Stimulated activated CD8-positive, alpha-beta memory T cell treated with anti-CD3 and anti-CD28 coated beads, Interleukin-7, amount 100 ng/mL, for 48 hours (primary cell): ENCODE results near the gene CADPS2.
"Not testable (repeated sequence)": the region's sequence is repeated elsewhere in the genome, so short reads cannot be mapped to it uniquely, and the experiment has no call there.

Experiments used
- DNase-seq, 2 donors: peaks; one replicate each; pipeline ENCODE4 v3.0.0-alpha.2; 2020; ENCODE audit warnings: low read depth in 1 of 2; ENCODE audit errors: extremely low read depth in 1 of 2

Gene CADPS2

DNA sequence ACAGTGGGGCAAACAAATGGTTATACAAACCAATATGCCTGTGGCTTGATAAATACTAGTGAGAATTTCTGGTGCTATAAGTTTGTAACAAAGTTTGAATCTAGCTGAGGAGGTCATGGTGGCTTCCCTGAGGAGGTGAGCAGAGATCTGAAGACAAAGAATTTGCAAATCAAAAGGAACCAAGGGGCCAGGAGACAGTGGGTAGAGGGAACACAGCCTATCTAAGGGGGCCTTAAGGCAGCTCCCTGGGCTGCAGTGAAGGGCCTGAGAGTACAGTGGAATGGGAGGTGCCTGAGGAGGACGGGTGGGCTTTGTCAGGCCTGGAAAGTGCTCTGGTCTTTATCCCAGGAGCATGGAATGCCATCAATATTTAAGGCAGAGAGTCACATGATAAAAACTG, 209.1 kb downstream of the CADPS2 start:
- DNase-seq = no peak

DNA sequence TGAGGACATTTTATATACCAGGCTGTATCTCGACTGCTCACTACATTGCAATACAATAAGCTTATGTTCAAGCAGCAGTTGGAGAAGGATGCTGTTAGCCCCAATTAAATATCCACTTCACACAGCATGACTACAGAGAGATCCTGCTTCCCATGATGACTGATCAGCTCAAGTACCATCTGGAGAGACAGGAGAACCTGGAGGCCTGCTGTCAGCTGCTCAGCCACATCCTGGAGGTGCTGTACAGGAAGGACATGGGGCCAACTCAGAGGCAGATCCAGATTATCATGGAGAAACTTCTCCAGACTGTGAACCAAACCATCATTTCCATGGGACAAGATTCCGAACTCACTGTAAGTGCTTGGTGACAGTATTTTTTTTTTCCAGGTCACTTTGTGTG, 209.8 kb downstream of the CADPS2 start:
- DNase-seq = no peak

DNA sequence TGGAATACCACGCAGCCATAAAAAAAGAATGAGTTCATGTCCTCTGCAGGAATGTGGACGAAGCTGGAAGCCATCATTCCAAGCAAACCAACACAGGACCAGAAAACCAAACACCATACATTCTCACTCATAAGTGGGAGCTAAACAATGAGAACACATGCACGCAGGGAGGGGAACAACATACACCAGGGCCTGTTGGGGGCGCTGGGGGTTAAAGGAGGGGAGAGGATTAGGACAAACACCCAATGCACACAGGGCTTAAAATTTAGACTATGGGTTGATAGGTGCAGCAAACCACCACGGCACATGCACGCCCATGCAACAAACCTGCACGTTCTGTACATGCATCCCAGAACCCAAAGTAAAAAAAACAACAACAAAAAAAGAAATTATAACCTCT, 210.6 kb downstream of the CADPS2 start:
- DNase-seq = no peak

DNA sequence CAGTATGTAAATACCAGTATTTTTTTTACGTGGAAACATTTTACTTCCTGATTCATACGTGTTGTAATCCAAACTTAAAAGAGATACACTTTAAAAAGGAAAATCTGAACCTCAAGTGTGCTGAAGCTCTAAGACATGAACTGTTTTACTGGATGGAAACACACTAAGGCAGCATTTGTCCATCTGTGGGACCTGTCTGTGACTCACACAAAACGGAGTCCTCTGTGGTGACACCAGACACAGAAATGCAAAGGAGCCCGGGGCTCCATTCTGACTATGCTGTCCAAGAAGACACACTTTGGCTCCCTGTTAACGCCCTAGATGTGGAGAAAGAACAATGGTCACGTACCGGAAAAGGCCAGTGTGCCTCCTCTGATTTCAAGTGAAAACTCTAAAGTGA, 211.2 kb downstream of the CADPS2 start:
- no peak for DNase-seq

DNA sequence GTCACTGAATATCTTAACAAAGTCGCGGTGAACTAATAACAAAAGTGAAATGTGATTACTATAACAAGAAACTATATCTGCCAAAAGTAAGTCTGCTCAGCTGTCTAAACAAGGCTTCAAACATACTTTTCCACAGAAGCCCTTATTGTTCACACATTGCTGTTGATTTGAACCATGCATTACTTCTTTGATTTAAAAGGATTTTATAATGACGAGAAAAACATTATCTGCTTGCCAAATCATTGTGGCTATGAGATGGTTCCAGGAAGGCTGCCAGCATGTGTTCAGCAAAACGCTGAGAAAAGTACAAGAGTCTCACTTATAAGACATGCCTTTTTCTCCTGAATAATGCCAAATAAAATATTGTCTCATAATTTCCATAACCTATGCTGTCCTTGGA, 211.8 kb downstream of the CADPS2 start:
- DNase-seq = no peak

DNA sequence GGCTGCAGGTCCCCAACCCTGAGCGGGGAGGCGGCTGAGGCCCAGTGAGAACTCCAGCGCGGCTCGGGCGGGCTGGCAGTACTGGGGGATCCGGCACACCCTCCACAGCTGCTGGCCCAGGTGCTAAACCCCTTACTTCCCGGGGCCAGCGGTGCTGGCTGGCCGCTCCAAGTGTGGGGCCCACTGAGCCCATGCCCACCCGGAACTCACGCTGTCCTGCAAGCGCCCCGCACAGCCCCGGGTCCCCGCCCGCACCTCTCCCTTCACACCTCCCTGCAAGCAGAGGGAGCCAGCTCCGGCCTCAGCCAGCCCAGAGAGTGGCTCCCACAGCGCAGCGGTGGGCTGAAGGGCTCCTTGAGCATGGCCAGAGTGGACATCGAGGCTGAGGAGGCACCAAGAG, 212.3 kb downstream of the CADPS2 start:
- DNase-seq = no peak

DNA sequence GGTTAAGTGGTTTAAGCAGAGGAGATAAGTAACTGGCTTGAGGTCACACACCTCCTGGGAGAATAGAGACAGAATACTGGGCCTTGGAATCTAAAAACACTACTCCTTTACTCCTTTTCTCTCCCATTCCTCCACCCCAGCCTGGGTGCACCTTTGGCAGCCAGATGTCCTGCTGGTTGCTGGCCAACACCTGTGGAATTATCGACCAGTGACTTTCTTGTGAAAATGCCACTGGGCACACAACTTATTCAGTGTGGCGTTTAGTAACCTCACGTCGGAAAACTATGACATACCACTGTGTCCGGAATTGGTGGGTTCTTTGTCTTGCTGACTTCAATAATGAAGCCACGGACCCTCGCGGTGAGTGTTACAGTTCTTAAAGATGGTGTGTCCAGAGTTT, 213.7 kb downstream of the CADPS2 start:
- DNase-seq = no peak

DNA sequence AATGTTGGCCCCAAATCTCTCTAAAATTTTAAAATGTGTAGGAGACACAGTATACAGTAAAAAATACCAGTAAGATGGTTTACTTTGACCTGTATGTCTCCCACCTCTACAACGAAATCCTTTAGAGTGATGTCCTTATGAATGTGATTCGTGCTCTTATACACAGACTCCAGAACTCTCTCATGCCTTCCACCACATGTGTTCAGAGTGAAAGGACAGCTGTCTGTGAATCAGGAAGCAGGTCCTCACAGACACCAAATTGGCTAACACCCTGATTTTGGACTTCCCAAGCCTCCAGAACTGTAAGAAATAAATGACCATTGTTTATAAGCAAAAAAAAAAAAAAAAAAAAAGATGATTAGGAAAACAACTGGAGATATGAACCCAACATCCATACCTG, 222.5 kb downstream of the CADPS2 start:
- no peak for DNase-seq

DNA sequence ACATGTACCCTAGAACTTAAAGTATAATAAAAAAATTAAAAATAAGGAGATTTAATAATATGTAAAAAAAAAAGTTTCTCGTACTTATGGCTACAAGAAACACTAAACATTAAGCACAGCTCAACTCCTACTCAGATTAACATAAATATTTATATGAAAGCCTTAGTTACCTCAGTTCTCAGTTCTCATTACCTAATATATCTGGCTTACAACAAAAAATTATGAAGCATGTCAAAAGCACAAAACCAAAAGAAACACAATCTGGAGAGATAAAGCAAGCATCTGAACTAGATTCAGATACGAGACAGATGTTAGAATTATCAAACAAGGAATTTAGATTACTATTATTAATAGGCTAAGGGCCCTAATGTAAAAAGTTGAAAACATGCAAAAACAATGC, 227.4 kb downstream of the CADPS2 start:
- DNase-seq = no peak

DNA sequence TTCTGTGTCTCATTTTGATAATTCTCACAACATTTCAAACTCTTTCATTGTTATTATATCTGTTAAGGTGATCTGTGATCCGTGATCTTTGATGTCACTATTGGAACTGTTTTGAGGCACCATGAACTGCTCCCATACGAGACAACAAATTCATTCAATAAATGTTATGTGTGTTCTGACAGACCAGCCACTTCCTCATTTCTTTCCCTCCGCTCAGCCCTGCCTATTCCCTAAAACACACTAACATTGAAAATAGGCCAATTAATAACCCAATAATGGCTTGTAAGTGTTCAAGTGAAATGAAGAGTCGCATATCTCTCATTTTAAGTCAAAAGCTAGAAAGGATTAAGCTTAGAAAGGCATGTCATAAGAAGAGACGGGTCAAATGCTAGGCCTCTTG, 232.6 kb downstream of the CADPS2 start:
- DNase-seq = no peak

DNA sequence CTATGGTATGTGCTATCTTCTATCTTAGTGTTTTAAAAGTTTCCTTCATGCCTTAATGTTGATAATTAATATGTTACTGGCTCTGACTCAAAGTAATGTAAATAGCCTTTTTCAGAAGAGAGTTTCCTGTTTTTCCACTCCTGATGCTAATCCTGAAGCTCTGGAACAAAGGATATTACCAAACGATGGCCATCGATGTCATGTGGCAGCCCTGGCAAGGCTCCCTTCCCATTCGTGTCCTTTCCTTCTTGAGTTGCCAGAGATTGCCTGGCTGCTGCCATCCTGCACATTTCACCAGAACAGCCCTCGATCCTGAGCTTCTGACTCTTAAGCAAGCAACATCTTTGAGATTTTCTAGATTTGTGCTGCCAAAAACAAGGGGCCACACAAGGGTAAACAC, 233.4 kb downstream of the CADPS2 start:
- no peak for DNase-seq

DNA sequence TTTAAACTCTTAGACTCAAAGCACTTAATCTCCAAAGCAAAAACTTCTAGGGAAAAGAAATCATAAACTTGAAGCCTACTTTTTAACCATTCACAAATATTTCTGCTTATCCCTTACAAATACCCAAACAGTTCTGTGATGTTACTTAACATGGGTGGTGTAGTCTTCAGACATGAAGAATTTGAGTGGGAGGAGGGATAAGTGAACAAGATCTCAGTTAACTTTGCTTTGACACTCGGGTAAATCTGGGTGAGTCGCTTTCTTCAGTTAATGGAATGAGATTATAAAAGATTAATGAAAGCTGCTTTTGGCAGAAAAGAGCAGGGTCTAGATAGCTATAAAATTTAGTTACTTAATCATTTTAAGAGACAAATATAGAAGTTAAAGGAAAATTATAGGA, 234.8 kb downstream of the CADPS2 start:
- no peak for DNase-seq

DNA sequence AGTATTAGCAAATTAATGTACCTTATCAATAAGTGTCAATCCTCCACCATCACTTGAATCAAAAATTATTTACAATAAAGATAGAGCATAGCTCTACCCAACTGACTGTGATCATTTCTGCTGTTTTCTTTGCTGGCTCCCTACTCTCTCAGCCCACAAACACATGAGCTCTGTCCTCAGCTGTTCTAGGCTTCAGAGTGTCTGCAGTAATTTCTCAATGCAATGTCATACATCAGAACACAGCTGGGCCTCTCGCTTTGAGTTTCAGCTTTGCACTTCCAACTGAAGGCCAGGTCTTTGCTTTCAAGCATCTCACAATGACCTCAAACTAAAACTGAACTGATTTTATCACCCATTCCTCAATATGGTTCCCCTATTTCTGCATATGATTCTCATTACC, 243.0 kb downstream of the CADPS2 start:
- no peak for DNase-seq

DNA sequence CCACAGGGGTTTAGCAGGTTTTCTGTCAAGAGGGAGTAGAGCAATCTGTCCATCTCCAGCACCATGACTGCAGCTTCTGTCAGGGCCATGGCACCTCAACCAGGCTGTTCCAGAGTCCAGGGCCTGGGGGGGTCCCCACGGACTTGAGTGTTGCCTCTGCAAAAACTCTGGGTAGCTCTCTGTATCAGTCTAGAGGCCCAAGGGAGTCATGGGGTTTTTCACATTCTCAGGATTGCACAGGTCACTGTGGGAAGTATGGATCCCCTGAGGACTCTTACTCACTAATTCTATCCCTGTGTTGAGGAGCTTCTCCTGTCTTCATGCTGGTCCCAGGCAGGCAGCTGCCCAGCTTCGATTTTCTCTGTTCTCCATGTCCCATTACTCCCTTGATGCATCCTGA, 247.8 kb downstream of the CADPS2 start:
- no peak for DNase-seq

DNA sequence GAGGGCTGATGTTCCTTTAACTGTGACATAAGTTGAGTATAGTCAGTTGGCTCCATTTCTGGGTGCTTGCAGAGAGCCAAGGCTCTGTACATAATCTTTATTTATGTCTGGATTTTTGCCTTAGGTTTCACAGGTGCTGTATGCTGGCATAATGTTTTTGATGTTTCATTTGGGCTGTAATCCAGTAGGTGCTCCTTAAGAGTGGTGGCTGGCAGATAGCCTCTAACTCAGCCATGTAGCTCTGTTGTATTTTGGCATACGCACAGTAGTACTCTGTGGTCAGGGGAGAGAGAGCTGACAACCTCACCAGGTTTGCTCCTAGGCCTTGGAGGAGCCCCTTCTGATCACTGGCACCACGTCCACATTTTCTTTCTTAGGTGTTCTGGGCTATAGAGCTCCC, 248.5 kb downstream of the CADPS2 start:
- no peak for DNase-seq

DNA sequence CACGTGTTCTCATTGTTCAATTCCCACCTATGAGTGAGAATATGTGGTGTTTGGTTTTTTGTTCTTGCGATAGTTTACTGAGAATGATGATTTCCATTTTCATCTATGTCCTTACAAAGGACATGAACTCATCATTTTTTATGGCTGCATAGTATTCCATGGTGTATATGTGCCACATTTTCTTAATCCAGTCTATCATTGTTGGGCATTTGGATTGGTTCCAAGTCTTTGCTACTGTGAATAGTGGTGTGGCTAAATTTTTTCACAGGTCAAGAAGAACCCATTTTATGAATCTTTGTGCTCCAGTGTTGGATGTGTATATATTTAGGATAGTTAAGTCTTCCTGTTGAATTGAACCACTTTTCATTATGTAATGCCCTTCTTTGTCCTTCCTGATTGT, 250.8 kb downstream of the CADPS2 start:
- not testable (repeated sequence) for DNase-seq

DNA sequence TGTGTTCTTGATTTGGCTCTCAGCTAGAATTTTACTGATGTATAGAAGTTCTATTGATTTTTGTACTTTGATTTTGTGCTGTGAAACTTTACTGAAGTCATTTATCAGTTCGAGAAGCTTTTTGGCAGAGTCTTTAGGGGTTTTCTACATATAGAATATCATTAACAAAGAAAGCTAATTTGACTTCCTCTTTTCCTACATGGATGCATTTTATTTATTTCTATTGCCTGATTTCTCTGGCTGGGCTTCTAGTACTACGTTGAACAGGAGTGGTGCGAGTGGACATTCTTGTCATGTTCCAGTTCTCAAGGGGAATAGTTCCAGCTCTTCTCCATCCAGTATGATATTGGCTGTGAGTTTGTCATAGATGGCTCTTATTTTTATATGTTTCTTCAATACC, 252.8 kb downstream of the CADPS2 start:
- no peak for DNase-seq

DNA sequence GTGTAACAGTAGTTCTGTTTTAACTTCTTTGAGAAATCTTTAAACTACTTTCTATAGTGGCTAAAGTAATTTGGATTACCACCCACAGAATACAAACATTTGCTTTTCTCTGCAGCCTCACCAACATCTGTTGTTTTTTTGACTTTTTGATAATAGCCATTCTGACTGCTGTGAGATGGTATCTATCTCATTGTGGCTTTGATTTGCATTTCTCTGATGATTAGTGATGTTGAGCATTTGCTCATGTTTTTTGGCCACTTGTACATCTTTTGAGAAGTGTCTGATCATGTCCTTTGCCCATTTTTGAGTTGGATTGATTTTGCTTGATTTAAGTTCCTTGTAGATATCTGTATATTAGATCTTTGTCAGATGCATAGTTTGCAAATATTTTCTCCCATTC, 254.0 kb downstream of the CADPS2 start:
- DNase-seq = no peak

DNA sequence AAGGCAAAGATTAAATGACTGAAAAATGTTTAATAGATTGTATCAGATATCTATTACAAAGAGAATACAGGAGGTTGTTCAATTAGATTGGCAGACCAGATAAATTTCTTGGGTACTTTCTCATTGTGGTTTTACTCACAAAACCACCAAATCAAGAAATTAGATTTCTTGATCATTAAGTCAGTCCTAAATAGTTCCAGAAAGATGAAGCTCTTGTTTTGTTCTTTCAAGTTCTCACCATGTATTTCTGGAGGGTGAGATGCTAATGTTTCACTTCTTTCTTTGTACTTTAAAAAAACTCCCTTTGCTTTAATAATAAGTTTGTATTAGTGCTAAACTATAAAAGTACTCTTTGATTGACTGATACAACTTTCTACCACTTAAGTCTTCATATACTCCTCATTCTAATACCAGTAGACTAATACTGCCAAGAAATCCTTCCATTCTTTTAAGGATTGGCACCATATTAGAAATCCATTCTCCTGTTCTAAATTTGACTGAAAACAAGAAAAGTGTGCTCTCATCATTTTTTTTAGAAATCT, 256.8 kb downstream of the CADPS2 start:
- no peak for DNase-seq

DNA sequence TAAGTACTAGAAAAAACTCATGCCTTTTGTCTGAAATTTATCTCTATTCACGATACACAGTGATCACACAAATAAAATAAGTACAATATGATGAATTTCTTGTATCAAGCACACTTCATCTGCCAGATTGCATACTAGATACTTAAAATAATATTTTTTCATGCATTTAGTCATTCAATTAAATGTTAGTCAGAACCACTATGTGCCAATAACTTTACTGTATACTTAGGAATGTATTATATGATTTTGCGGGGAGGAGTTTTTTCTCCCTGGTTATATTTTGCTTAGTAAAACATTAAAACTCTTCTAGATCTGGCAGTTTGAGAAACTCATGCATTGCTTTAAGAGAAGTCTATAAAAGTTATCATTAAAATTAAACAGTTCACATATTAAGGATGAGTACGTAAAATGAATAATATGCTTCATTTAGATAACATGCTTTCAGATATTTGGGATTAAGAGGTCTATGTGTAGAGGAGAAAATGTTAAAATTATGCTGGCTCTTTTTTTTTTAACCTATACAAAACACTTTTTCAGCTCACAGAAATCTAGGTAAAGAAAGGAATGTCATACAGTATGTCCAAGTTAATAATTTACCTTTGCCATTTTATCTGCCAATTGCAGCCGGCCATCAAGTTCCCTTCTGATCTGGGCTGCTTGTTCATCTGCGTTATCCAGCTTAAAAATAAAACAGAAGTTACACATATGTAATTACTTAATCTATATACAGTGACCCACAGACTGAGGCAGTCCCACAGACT, 257.4 kb downstream of the CADPS2 start:
- DNase-seq = no peak

DNA sequence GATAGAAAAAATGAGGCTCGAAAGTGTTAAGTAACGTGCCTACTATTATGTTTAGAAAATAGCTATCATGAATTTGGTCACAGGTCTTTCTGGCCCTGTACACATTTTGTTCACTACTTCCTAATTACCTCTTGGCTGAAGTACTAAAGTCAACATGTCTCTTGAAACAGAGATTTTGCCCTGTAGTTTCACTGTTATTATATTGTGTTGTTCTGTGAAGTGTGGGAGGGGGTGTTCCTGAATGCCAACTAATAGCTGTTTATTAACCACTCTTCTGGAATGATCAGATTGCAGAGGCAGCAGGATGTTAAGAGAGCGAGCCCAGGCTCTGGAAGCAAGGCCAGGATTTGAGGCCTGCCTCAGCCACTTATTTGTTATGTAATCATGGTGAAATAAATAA, 259.5 kb downstream of the CADPS2 start:
- DNase-seq = no peak

DNA sequence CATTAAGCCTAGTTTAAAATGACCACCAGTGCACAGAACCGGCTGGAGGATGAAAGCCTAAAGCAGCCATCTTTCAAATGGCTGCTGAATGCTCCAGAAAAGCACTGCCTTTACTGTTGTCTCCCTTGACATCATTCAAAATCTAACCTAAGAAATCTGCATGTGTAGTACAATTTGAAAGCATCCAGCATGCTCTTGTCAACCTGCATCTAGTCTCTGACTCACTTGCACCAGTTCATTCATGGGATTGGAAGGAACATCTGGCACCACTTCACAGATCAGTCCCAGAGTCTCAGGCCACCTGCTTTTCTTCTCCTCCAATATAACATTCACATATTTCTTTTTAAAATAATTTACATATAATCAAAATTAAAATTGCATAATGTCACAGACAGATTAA, 263.6 kb downstream of the CADPS2 start:
- no peak for DNase-seq

DNA sequence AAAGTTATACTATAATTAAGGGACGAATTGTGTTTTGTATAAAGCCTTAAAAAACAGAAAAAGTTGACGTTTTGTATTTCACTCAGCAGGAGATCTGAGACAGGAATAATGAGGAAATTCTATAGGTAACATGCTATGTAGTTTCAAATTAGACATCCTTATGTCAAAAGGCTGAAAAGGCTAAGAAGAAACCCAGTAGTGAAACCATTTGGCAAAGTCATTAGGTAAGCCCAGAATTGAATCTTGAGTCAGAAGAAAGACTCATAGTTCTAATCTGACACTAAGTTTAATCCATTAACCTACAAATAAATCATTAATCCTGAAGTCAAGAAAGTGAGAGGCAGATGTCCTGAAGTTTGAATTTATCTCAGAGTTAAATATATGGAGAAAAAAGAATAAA, 266.6 kb downstream of the CADPS2 start:
- DNase-seq = no peak
